OCI-LY7 (cell line): Measurements from ENCODE around the gene KCTD7.

ENCODE experiments used
- CTCF ChIP-seq: fragments of 200-600 bp; sonication (generic); conservative IDR thresholded peaks from 2 replicates; pipeline ENCODE4 v1.5.1; 2014; ENCODE audit warnings: mild to moderate bottlenecking, antibody characterized with exemption, low read length, moderate library complexity, mixed read lengths
- EZH2phosphoT487 ChIP-seq: fragments of 200-600 bp; sonication (generic); IDR thresholded peaks from 2 replicates; pipeline ENCODE4 v1.6.1; 2018; ENCODE audit warnings: low read depth, borderline replicate concordance, mild to moderate bottlenecking, mixed run types, antibody characterized with exemption, low read length, moderate library complexity, mixed read lengths

GRCh38 chr7:66602159-66602558, 26.5 kb upstream of the KCTD7 start:
- TF ChIP-seq CTCF: no peak
- TF ChIP-seq EZH2phosphoT487: no peak
